ENCODE measurements around the gene GRIN3B.

GRIN3B gene

GRCh38 chr19:972281-972680, 27.9 kb upstream of the GRIN3B start:
- TF ChIP-seq CTCF (IDR thresholded peaks at IDR 0.05), result no peak

- no peak for TF ChIP-seq CTCF (IDR thresholded peaks at IDR 0.05)
These were observed 26.3 kb upstream of the GRIN3B start for GRCh38 chr19:973726-974563.

GRCh38 chr19:974564-975257, 25.5 kb upstream of the GRIN3B start:
- TF ChIP-seq CTCF (IDR thresholded peaks at IDR 0.05), result no peak

GRCh38 chr19:976476-976875, 23.7 kb upstream of the GRIN3B start:
- no peak for TF ChIP-seq CTCF (IDR thresholded peaks at IDR 0.05)

GRCh38 chr19:977058-977464, 23.2 kb upstream of the GRIN3B start:
- no peak for TF ChIP-seq CTCF (IDR thresholded peaks at IDR 0.05)

GRCh38 chr19:979318-979741, 20.9 kb upstream of the GRIN3B start:
- no peak for TF ChIP-seq CTCF (IDR thresholded peaks at IDR 0.05)

GRCh38 chr19:980133-980998, 19.9 kb upstream of the GRIN3B start:
- no peak for TF ChIP-seq CTCF (IDR thresholded peaks at IDR 0.05)

All from LNCAP (cell line).